IPS-18c (cell line): ENCODE results near the gene OGDH.

Experiments used
- H3K4me3 ChIP-seq: 2 replicates; pipeline ENCODE4 v1.7.0; 2013; ENCODE audit warnings: low read depth, mild to moderate bottlenecking, low read length, moderate library complexity; ENCODE audit not compliant: insufficient read depth
- H3K9me3 ChIP-seq: one replicate; pipeline ENCODE4 v1.6.1; 2013; ENCODE audit warnings: mild to moderate bottlenecking, low read length, moderate library complexity; ENCODE audit not compliant: control insufficient read depth, insufficient read depth

Gene OGDH

DNA sequence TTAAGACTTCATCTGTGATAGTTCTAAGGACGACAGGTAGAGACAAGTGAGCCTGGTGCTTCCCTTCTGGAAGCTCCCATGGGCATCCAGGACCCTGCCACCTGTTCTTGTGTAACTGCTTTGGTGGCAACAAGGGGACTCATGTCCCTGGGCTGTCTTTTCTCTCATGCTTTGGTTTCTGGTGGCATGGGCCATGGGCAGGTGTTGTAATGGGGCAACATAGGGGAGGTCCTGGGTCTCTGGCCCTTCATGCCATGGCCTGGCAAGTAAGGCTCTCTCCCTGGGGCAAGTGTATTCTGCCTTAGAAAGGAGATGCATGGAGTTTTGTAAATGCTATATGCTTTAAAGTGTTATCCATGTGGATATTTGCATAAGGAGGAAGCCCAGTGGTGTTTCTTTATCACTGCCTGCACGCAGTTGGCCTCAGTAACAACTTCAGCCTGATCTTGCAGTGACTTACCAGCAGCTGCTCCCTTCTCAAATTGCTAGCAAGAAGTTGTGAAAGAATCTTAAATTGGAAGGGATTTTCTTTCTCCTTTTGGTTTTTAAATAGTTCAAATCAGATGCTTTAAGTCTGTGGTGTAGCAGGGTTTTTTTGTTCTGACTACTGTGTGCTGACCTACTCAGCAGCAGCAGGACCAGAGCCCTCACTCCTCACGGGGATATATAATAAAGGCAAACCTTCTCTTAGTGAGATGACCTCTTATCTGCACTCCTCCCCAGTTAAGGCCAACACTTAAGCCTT lies 39.9 kb downstream of the OGDH start:
- Histone ChIP-seq H3K4me3 (no peak overlapping the region), H3K9me3 (no peaks in the 10 kb centered on the region)

DNA sequence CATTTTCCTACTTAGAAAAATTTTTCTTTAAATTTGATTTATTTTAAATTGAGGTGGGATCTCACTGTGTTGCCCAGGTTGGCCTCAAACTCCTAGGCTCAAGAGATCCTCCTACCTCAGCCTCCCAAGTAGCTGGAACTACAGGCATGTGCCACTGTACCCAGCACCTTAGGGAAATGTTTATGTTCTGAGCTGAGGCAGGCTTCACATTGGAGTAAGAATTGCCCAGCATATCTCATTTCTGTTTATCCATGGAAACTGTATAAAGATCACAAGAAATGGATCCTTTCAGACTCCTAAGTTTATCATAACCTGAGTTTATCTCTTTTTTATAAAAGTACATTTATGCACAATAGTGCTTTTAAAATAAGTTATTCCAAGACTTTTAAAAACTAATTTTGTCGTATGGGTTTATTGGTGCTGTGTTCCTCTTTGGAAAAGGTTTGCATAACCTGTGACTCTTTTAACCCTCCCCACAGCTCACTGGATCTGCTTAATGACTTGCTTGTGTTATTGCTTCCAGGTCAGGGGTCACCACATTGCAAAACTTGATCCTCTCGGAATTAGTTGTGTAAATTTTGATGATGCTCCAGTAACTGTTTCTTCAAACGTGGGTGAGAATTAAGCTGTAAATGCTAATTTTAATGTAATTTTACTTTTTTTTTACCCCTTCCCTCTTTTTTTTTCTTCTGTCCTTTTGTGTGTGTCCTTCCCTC lies 40.7 kb downstream of the OGDH start:
- Histone ChIP-seq H3K9me3 (no peaks in the 10 kb centered on the region), H3K4me3 (no peak overlapping the region)

DNA sequence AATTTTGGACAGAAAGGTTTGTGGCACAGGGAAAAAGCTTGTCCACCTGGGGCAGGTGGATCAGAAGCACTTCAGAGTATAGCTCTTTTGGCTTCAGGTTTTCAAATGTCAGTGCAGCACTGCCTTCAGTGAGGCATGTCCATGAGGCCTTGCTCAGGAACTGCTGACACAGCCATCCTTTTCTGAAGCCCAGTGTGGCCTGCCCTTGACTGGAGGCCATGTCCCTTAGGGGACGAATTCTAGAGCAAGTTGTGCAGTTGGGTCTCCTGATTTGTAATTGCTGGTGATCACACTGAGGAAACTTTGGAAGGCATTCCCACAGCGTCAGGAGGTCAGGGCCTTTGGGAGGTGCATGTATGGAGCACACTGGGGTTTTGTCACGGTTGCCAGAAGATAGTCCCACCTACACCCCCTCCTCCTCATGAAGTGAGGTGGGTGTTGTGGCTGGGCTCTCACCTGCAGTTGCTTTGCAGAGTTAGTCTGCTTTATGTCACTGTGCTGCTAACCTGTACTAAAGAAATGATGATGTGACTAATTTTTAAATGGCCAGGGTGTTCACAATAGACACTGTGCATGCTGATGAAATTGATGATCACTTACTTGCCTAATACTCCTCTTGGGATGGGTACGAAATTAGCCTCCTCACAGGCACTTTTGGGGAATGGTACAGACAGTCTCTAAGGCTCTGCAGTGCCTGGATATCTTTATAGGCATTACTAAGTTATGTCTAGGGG lies 41.7 kb downstream of the OGDH start:
- Histone ChIP-seq H3K9me3 (no peaks in the 10 kb centered on the region), H3K4me3 (no peak overlapping the region)

DNA sequence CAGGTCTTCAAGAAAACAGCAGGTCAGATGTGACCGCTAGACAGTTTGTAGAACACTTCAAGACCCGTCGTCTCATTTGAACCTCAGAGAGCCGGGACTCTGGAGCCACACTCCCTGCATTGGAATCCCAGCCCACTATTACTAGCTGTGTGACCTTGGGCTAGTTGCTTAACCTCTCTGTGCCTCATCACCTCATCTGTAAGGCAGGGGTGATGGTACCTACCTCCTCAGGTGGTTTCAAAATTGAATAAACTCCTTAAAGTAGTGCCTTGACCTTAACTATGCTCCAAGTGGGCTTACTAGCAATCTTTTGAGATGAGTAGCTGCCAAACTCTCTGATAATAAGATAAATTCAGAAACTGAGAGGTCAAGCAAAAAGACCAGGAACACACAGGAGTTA lies 43.8 kb downstream of the OGDH start:
- H3K9me3 ChIP-seq, result no peaks in the 10 kb centered on the region
- no peak overlapping the region for H3K4me3 ChIP-seq

DNA sequence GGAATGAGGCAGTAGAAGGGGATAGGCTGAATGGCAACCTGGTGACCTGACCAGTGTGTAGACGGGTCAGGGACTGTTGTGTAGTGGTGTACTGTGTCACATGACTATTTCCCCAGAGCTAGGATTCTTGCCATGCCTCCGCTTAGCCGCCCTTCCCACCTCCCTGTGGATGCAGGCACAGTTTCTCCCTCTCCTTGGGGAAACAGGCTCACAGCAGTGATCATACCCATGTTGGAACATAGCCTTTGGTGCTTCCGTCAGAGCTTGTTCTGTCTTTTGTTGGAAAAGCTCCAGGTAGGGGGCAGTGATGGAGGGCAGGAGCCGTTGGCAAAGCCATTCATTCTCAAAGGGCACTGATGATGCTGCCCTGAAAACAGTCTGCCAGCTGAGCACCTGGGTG lies 44.3 kb downstream of the OGDH start:
- no peaks in the 10 kb centered on the region for H3K9me3 ChIP-seq
- no peak overlapping the region for H3K4me3 ChIP-seq

DNA sequence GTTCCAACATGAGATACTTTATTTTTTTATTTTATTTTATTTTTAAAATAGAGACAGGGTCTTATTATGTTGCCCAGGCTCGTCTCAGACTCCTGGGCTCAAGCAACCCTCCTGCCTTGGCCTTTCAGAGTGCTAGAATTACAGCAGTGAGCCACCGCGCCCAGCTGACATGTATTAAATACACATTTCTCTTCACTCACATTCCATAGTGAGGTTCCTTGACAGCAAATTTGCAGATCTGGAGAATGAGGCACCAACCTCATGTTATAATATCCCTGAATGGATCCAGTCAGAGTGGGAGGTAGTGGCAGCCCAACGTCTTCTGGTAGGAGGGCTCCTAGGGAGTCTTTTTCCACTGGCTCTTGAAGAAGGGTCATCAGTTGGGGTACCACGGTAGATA lies 46.1 kb downstream of the OGDH start:
- Histone ChIP-seq H3K9me3 (no peaks in the 10 kb centered on the region), H3K4me3 (no peak overlapping the region)

DNA sequence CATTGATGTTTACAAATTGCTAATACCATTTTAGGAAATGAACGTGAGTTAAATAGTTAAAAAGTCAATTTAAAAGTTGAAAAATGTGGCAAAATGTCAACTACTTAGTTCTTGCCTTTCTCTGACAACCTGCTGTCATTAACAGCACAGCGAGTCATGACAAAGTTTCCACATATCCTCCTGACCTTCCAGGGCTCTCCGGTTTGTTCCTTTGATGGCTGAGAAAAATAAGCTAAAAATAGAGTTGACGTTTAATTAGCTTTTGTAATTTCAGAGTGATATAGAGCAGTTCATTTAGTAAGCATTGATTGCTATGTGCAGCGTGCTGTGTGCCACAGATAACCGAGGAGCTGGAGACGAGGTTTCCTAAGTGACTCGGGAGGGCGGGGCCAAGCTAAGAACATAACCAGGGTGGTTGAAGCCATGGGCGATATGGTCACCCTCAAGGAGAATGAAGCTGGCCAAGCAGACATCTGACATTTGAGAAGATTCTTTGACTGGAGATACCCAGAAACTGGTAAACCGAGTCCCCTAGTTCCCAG lies 47.9 kb downstream of the OGDH start:
- Histone ChIP-seq H3K4me3 (no peak overlapping the region), H3K9me3 (no peaks in the 10 kb centered on the region)

DNA sequence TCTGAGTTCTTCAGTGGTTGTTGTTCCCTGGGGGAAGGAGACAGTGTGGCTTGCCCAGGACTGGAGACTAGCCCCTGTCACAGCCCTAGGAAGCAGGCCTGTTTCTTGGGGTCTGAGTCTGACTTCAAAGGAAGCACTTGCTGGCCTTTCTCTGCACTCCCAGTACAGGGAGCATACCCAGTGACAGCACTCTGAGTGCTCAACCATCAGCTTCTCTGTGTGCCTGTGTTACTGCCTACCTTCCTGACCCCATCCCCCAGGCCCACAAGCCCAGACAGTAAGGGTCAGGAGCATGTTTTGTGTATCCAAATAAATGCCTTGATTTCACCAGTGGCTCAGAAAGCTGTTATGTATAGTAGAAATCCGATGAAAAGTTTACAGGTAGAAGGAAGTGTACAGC lies 48.9 kb downstream of the OGDH start:
- Histone ChIP-seq H3K4me3 (no peak overlapping the region), H3K9me3 (no peaks in the 10 kb centered on the region)

DNA sequence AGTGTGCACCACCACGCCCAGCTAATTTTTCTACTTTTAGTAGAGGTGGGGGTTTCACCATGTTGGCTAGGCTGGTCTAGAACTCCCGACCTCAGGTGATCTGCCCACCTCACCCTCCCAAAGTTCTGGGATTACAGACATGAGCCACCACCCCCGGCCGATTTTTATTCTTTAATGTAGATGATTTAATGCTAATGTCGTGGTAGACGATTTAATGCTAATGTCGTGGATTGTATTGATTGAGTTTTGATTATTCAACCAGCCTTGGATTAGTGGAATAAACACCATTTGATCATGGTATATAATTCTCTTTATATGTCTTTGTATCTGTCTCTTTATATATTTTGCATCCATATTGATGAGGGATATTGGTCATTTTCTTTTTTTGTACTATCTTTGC lies 52.6 kb downstream of the OGDH start:
- H3K4me3 ChIP-seq, result no peak overlapping the region
- no peaks in the 10 kb centered on the region for H3K9me3 ChIP-seq

DNA sequence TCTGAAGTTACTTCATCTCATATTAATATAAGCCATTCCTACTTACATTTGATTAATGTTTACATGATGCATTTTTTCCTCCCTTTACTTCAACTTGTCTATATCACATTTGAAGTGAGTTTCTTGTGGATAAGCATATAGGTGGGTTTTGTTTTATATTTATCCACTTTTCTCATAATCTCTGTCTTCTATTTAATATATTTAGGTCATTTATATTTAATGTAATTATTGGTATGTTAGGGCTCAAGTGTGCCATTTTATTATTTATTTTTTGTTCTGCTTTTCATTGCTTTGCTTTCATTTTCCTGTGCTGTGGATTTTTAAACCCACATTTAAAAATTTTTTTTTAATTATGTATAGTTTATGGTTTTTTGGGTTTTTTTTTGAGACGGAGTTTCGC lies 54.8 kb downstream of the OGDH start:
- Histone ChIP-seq H3K9me3 (no peaks in the 10 kb centered on the region), H3K4me3 (no peak overlapping the region)

DNA sequence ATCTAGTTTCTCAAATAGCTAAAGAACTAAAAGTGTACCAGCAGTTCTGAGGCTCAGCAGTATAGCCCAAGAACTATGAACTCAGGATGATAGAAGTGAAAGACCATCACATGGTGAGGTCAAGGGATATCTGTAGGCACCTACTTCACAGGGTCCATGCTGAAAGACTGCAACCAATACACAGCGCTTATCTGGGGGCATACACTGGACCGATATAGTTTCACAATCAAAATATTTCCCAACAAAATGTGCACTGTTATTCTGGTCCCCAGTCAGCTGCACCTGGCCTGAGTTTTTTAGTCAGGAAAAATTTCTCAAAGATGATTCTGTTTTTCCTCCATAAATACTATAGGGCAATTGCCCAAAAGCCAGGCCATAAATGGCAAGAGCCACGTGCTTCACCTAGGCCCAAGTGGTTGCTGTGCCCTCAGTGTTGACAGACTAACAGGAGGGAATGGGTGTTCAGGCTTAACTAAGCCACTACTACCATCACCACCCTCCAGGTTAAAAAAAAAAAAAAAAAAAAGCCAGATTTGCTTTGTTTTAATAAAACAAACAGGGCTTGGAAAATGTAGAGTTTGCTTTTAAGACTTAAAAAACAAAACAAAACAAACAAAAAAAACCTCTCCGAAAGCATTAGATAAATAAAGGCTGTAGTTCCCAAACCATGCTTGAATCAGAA lies 58.5 kb downstream of the OGDH start:
- Histone ChIP-seq H3K4me3 (no peak overlapping the region), H3K9me3 (no peaks in the 10 kb centered on the region)

DNA sequence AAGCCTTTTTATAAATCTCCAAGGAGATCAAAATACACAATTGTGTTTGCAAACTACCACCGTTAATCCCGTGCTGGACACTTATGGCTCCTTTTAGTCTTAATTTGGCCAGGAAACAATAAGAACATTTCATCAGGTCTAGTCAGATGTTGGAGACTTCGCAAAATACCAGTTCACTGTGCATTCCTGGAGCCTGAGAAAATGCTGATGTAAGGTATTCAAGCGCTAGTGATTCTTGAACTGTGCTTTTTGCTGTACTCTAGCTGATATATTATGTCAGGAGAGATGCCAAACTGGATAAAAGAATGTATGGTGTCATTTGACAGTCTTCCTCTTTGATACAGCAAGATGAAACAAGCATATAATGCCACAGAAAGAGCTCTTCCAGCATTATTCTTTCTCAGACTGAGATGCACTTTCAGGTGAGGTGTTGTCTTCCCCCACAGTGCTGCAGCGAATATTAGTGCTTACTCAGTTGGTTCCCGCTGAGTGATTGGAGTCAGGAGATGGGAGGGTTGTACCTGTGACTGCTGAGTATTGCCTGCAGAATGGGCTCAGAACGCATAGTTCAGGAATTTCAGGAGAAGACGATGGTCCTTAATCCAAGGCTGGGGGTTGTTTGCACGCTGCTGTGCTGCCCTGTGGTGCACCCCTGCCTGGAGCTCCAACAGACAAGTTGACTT lies 59.2 kb downstream of the OGDH start:
- Histone ChIP-seq H3K4me3 (no peak overlapping the region), H3K9me3 (no peaks in the 10 kb centered on the region)

DNA sequence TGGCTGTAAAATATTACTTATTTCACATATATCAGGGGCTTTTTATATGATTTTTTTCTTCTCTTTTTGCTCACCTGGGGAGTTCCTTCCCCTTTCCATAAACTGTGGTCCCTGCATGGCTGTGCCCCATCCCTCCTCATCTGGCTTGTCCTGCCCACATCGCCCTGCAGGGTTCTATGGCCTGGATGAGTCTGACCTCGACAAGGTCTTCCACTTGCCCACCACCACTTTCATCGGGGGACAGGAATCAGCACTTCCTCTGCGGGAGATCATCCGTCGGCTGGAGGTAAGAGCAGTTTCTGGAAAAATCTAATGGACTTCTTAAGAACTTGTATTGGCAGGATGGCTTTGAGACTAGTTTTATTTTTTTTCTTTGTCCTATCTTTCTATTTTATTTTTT lies 60.1 kb downstream of the OGDH start:
- no peak overlapping the region for H3K4me3 ChIP-seq
- H3K9me3 ChIP-seq, result no peaks in the 10 kb centered on the region

DNA sequence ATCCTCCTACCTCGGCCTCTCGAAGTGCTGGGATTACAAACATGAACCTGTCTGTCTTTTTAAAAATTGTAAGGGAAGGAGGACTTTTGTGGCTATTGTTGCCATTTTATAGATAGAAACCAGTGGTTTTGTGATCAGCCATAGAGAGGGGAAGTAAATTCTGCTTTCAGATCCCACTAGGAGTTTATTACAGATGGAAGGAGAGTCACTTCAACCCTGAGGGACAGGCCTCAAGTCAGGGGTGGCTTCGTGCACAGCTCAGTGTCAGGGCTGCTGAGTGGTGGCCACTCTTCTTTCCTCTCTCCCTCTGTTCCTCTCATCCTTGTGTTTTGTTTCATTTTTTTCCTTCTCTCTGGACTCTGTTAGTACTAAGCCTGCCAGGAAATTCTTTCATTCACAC lies 60.8 kb downstream of the OGDH start:
- Histone ChIP-seq H3K9me3 (no peaks in the 10 kb centered on the region), H3K4me3 (no peak overlapping the region)

DNA sequence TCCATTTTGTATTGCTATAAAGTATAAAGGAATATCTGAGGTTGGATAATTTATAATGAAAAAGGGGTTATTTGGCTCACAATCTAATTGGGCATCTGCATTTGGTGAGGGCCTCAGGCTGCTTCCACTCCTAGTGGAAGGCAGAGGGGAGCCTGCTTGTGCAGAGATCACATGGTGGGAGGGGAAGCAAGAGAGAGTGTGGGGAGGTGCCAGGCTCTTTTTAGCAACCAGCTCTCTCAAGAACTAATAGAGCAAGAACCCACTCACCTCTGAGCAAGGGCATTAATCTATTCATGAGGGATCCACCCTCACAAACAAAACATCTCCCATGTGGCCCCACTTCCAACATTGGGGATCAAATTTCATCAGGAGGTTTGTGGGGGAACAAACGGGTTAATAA lies 64.6 kb downstream of the OGDH start:
- Histone ChIP-seq H3K9me3 (no peaks in the 10 kb centered on the region), H3K4me3 (no peak overlapping the region)

DNA sequence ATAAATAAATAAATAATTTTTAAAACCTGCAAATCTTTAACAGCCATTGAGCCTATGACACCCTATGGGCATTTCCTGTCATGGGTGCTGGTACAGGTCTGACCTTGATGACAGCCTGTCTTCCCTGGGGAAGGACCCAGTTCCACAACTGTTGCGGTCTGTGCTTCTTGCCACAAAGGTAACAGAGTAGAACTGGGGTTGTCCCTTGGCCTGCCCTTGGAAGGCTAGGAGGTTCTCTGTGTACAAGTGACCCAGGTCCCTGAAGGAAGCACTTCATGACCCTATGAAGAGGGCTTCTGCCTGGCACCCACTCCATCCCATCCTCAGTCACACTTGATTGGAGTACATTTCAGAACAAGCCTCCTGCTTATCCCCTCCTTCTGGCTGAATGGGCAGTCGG lies 66.9 kb downstream of the OGDH start:
- no peak overlapping the region for H3K4me3 ChIP-seq
- no peaks in the 10 kb centered on the region for H3K9me3 ChIP-seq

DNA sequence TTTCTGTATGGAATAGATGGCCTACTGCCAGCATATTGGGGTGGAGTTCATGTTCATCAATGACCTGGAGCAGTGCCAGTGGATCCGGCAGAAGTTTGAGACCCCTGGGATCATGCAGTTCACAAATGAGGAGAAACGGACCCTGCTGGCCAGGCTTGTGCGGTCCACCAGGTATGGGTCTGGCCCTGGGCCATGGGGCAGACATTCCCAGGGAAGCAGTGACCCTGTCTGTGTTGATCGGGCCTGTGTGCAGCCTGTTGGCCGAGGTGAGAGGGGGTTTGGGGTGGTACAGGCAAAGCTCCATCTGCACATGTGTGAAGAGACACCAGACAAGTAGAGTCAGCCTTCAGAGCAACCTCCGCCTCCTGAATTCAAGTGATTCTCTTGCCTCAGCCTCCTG lies 67.3 kb downstream of the OGDH start:
- no peaks in the 10 kb centered on the region for H3K9me3 ChIP-seq
- H3K4me3 ChIP-seq, result no peak overlapping the region
